Breast epithelium (tissue), 4 donors: ENCODE results near the gene MRPS27. TPM values are rescaled to one million over a fixed set of nuclear protein-coding genes. Genes with fewer than 3 reads are reported as not detected.
"Not testable (repeated sequence)": the region's sequence is repeated elsewhere in the genome, so short reads cannot be mapped to it uniquely, and the experiment has no call there.

Source experiments
- DNase-seq, 2 donors: peaks; one replicate each; pipeline ENCODE4 v3.0.0-alpha.2; 2019; ENCODE audit warnings: low spot score in 2 of 2
- H3K27ac ChIP-seq, 2 donors: fragments of 200-600 bp; sonication (generic) in 1 of 2; one replicate each; pipeline ENCODE4 v1.5.1; 2016 to 2019; ENCODE audit warnings: mild to moderate bottlenecking in 1 of 2
- H3K27me3 ChIP-seq, 2 donors: fragments of 200-600 bp; sonication (generic) in 1 of 2; one replicate each; pipeline versions ENCODE4 v1.5.1 to v1.6.0; 2017 to 2019; ENCODE audit warnings: control low read depth in 1 of 2, mild to moderate bottlenecking in 1 of 2
- H3K36me3 ChIP-seq: fragments of 200-600 bp; one replicate; pipeline ENCODE4 v1.5.1; 2019
- H3K4me1 ChIP-seq, 2 donors: fragments of 200-600 bp; sonication (generic); one replicate each; pipeline ENCODE4 v1.5.1; 2016 to 2019; ENCODE audit warnings: control low read depth in 1 of 2
- H3K4me3 ChIP-seq, 3 donors: fragments of 200-600 bp; sonication (generic); 1 replicate in 2 of 3; 2 replicates in 1 of 3; pipeline ENCODE4 v1.5.1; 2016 to 2019; ENCODE audit warnings: mild to moderate bottlenecking in 3 of 3, moderate library complexity in 2 of 3
- H3K9me3 ChIP-seq, 2 donors: fragments of 200-600 bp; sonication (generic) in 1 of 2; one replicate each; pipeline ENCODE4 v1.5.1; 2016 to 2019; ENCODE audit warnings: control low read depth in 1 of 2
- POLR2A ChIP-seq: fragments of 450-650 bp; IDR thresholded peaks from one replicate; pipeline ENCODE4 v1.6.1; 2016; ENCODE audit warnings: antibody characterized with exemption, mild to moderate bottlenecking, moderate library complexity
- POLR2AphosphoS5 ChIP-seq, 3 donors: sonication (generic); formaldehyde crosslinking; IDR thresholded peaks; one replicate each; pipeline ENCODE4 v1.6.1; 2017; ENCODE audit warnings: antibody characterized with exemption in 3 of 3
- intact Hi-C: fragments of 100-400 bp; cut with DNase I; formaldehyde crosslinking; loops from one replicate; pipeline ENCODE4 v1.15.1; 2023; ENCODE audit warnings: low total_unique reads
- total RNA-seq, 3 donors: library from RNA; depleted of rRNA; stranded (reverse); fragments of >200 nt; gene quantifications; one replicate each; pipeline ENCODE4 v1.1.0, GENCODE V29; 2016
- TF ChIP-seq, protein P1 (sequence below), 3 donors: fragments of 450-650 bp; IDR thresholded peaks; one replicate each; pipeline ENCODE4 v1.5.1; 2016 to 2017; ENCODE audit warnings: antibody characterized with exemption in 3 of 3, mild to moderate bottlenecking in 3 of 3, moderate library complexity in 3 of 3

Gene MRPS27
- total RNA-seq, 3 donors from 2014 or later: 47.8 to 71.3 (median 51.8) TPM

DNA sequence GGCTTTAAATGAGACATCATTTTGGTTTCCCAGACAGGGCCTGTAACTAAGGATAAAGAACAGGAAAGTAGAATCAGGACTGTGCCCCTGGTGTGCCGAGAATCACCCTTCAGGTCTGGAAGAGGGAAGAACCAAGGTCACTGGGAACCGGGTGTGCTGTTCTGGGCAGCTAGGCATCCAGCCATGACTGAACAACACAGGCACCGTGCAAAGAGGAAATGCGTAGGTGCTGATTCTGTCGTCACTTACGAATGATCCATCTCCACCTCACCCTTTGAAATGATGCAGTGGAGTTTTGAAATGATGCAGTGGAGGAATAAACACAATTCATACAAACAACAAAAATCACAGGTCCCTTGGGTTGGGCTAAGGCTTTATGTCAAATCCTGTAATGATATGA, 148.4 kb downstream of the MRPS27 start:
- TF ChIP-seq POLR2A (no peak), POLR2AphosphoS5 (IDR thresholded peaks at IDR 0.05) (no peak)
- TF ChIP-seq, protein P1, sequence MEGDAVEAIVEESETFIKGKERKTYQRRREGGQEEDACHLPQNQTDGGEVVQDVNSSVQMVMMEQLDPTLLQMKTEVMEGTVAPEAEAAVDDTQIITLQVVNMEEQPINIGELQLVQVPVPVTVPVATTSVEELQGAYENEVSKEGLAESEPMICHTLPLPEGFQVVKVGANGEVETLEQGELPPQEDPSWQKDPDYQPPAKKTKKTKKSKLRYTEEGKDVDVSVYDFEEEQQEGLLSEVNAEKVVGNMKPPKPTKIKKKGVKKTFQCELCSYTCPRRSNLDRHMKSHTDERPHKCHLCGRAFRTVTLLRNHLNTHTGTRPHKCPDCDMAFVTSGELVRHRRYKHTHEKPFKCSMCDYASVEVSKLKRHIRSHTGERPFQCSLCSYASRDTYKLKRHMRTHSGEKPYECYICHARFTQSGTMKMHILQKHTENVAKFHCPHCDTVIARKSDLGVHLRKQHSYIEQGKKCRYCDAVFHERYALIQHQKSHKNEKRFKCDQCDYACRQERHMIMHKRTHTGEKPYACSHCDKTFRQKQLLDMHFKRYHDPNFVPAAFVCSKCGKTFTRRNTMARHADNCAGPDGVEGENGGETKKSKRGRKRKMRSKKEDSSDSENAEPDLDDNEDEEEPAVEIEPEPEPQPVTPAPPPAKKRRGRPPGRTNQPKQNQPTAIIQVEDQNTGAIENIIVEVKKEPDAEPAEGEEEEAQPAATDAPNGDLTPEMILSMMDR (IDR thresholded peaks at IDR 0.05): no peak
- no peaks in the 10 kb centered on the region for H3K27me3 ChIP-seq
- H3K27ac ChIP-seq: no peak overlapping the region
- no peaks in the 10 kb centered on the region for H3K9me3 ChIP-seq
- intact Hi-C loops: no loop called here
- H3K4me1 ChIP-seq: peaks cover 0 to 7% of the 10 kb centered on the region in 2 donors
- no peak for DNase-seq
- H3K4me3 ChIP-seq: no peak overlapping the region
- H3K36me3 ChIP-seq: no peaks in the 10 kb centered on the region

DNA sequence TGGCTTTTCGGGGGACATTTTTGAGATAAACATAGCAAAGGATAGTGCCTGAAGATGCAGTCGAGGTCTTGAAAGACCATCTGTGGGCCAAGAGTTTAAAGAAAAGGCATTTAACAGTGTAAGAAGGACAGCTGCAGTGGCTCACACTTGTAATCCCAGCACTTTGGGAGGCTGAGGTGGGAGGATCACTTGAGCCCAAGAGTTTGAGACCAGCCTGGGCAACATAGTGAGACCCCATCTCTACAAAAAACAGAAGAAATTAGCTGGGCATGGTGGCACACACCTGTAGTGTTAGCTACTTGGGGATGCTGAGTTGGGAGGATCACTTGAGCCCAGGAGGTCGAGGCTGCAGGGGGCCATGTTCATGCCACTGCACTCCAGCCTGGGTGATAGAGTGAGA, 148.9 kb downstream of the MRPS27 start:
- H3K4me3 ChIP-seq, DNase-seq, H3K36me3 ChIP-seq, H3K9me3 ChIP-seq, H3K27ac ChIP-seq, intact Hi-C loops, H3K4me1 ChIP-seq, H3K27me3 ChIP-seq: not testable (repeated sequence)

DNA sequence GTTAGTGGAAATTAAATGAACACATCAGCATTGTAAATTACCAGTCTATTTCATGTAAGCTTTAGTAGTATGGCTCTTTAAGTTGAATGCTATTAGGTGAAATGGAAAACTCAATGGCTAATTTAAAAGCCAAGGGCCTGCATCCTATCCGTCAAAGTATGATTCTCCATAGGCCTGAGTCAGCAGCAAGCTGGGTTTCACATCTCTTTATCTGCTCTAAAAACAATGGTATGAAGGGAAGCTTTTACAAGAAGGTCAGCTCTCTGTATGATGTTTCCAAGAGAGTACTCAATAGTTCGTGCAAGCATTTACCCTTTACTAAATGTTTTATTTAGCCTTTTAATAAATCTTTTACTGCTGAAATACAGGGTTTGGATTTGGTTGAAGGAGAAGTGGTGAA, 149.9 kb downstream of the MRPS27 start:
- Histone ChIP-seq H3K4me1 (peaks cover 0 to 7% of the 10 kb centered on the region in 2 donors), H3K27ac (no peak overlapping the region), H3K9me3 (no peaks in the 10 kb centered on the region), H3K36me3 (no peaks in the 10 kb centered on the region), H3K4me3 (no peak overlapping the region), H3K27me3 (no peaks in the 10 kb centered on the region)
- intact Hi-C loops: no loop called here
- no peak for DNase-seq
- no peak for TF ChIP-seq POLR2A
- TF ChIP-seq, protein P1 (IDR thresholded peaks at IDR 0.05): no peak
- TF ChIP-seq POLR2AphosphoS5 (IDR thresholded peaks at IDR 0.05): no peak

Other genes with a start within 250 kb of the MRPS27 start
- 1,000 to 10,000 TPM in 1 of 3 donors, 100 to 1,000 TPM in 2; 258 to 2,233 (median 271) TPM for gene MAP1B, start 212.8 kb downstream of the MRPS27 start, total RNA-seq
- 10 to 100 TPM in 1 of 3 donors, 1 to 10 TPM in 2; 5.6 to 10.1 (median 7.5) TPM for gene PTCD2, start 133 bp upstream of the MRPS27 start, total RNA-seq
- 1 to 10 TPM; 1.9 to 5.2 (median 2.6) TPM for gene ZNF366, start 187.2 kb upstream of the MRPS27 start, total RNA-seq